PC-9 (cell line): ENCODE measurements around the gene GREB1L.

Experiments
- CTCF ChIP-seq: fragments of 200-600 bp; sonication (generic); conservative IDR thresholded peaks from 2 replicates; pipeline ENCODE4 v1.6.1; 2017; ENCODE audit warnings: mixed run types, antibody characterized with exemption, mild to moderate bottlenecking, moderate library complexity
- EZH2 ChIP-seq: fragments of 200-600 bp; sonication (generic); IDR thresholded peaks from 2 replicates; pipeline ENCODE4 v1.8.0; 2017; ENCODE audit warnings: antibody characterized with exemption, low read depth

DNA sequence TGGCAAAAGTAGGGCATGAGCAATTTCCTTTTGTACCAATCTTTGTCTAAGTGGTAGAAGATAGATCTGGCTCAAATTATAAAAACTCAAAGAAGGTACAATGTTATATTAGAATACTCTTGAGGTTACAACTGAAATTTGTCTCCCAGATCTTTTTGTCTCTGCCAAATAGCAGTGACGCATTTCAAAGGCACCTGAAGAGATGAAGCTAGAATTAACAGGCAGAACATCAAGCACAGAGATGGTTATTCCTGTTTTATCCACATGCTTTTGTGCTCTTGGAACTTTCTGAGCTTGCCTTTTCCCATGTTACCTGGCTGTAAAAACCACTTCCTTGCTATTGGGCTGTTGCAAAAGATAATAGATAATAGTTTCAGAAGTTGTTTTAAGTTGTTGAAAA lies 74.3 kb downstream of the GREB1L start:
- TF ChIP-seq CTCF (no peak), EZH2 (no peak)
